ENCODE results near the gene CD8B.
A peak's percentile ranks its signal among the peaks of the same experiment; 100 is the strongest.

CD8B gene

DNA sequence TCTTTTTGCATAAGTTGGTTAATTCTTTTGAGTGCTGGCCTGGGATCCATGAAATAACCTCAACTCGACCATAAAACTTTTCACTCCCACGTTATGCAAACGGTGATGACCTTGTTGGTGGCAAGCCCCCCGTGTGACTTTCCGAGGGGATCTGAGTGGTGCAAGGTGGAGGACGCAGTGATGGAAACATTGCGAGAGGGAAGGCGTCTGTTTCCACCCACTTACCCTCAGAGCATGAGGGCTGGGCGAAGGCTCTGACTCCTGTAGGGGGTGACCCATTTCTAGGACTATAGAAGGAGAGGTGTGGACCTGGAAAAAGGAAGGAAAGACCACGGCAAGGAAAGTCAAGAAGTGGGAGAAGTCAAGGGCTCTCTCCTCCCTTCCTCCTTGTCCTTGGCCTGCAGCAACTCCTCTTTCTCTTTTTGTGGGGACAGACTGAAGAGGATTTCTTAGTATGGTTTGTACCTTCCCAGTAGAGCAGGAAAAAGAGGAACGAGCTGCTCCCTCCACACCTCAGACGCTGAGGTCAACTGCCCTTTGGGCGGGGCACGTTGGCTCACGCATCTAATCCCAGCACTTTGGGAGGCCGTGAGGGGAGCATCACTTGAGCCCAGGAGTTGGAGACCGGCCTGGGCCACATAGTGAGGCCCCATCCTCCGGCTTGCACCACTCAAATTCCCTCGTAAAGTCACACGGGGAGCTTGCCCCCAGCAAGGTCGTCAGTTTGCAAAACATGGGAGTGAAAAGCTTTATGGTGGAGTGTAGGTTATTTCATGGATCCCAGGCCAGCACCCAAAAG is 55.4 kb downstream of the CD8B start:
- no peak for DNase-seq (ENCODE audit: low read depth)

DNA sequence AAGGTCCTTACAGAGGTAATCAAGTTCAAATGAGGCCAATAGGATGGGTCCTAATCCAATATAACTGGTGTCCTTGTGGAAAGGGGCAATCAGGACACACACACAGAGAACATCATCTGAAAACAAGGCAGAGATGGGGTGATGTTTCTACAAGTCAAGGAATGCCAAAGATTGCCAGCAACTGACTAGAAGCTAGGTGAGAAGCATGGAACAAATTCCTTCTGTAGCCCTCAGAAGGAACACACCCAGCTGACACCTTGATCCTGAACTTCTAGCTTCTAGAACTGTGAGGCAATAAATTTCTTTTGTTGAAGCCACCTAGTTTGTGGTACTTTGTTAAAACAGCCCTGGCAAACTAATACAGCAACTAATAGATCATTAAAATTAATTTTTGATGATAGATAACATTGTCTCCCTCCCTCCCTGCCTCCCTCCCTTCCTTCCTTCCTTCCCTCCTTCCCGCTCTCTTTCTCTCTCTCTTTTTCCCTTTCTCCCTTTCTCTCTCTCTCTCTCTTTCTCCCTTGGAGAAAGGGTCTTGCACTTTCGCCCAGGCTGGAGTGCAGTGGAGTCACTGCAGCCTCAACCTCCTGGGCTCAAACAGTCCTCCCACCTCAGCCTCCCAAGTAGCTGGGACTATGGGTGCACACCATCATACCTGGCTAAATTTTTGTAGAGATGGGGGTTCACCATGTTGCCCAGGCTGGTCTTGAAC is 60.7 kb downstream of the CD8B start:
- no peak for DNase-seq (ENCODE audit: low read depth)

DNA sequence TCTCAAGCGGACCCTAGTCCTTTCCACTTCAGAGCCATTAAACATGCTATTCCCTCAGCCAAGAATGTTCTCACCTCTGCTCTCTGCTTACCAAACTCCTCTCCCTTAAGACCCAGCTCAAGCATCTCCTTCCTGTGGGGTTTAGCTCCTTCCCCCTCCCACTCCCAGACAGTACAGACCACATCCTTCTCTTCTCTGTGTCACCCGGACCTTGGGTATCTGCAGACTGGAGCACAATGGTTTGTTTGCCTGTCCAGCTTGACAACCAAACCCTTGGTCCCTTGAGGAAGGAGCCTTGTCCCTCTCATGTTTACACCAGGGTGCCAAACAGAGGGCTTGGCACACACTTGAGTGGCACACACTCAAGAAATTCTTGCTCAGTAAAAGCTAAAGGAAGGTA is 66.8 kb downstream of the CD8B start:
- no peak for DNase-seq (ENCODE audit: low read depth)

DNA sequence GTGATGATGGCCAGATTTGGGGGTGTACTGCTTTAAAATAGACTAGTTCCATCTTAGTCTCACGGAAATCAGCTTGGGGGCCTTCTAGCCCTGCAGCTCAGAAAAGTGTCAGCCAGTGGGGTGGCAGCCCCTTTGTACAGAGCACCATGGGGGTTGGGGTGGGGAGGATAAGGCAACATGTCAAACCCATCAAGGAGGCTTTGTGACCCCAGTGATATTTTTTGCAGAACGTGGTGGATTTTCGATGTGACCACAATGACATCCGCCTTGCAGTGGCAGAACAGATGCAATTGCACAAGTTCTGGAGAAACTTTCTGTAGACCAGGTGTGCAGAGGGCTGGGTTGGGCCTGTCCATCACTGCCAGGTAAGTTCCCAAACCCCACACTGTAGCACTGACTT is 67.9 kb downstream of the CD8B start:
- DNase-seq (ENCODE audit: low read depth), result no peak

DNA sequence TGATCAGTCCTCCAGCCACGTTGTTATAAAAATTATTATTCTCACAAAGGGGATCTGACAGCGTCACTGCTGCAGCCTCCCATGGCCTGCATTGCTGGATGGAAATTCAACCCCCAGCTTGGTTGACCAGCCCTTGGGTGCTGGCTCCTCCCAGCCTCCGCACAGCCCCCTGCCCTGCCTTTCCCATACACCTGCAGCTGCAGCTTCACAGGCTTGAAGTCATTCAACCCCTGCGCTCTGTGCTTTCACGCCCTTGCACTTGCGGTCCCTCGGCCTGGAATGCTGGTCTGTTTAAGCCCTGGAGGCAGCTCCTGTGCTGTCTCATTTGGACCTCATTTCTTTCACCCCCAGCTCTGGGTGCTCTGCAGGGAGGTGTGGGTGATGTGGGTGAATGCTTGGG is 70.1 kb downstream of the CD8B start:
- no peak for DNase-seq (ENCODE audit: low read depth)

DNA sequence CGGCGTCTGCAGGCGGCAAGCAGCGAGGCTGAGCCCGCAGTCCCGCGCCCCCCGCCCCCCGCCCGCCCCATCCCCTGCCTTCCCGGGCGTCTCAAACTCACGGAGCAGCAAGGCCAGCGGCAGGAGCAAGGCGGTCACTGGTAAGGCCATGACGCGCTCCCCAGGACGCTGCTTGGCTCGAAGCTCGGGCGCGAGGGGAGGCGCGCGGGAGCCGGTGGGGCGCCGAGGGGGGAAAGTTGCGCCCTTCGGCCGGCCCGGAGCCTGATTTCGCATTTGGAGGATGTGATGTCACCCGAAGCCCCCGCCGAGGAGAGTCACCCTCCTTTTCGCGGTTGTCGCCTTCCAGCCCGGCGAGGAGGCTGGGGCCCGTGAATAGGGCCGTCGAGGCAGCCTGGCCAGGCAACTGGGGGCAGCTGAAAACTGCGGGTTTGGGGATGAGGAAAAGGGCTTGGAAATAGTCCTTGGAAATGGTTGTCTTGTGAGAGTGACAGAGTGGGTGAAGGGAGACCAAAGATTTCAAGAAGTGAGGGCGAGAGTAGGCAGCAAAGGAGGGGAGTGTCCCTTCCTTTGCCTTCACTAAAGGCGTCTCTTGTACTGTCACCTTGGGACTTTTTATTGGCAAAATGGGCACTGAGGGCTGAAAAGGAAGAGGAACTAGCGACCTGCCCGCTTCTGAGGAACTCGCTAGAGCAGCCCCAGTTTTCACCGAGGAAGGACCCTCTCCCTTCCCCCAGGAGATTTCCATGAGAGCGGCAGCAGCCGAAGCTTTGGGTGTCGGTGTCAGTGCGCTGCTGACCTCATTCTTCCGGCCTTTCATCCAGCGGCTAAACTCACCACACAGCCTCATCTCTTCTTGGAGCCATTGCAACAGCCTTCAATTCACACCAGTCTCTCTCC is 70.8 kb downstream of the CD8B start, which contains the start of gene CD8A:
Gene CD8A (minus strand): TSS at position 238 of the 897 bp plus-strand sequence. CDS start 88 bp downstream, at position 150.
- peak; percentile 65 for DNase-seq (ENCODE audit: low read depth)

DNA sequence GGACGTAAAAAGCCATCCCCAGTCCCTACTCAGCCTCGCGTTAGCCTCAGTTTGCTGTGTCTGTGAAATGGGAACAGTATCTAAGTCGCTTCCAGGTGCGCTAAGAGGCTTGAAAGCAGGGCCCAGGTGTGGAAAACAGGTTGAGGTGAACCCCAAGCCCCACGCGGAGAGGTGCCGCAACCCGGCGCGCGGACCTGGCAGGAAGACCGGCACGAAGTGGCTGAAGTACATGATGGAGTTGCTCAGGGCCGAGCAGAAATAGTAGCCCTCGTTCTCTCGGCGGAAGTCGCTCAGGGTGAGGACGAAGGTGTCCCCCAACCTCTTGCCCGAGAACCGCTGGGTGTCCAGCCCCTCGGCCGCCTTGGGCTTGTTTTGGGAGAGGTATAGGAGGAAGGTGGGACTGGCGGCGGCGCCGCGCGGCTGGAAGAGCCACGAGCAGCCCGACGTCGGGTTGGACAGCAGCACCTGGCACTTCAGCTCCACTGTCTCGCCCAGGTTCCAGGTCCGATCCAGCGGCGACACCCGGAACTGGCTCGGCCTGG is 71.5 kb downstream of the CD8B start:
- DNase-seq (ENCODE audit: low read depth), result no peak

DNA sequence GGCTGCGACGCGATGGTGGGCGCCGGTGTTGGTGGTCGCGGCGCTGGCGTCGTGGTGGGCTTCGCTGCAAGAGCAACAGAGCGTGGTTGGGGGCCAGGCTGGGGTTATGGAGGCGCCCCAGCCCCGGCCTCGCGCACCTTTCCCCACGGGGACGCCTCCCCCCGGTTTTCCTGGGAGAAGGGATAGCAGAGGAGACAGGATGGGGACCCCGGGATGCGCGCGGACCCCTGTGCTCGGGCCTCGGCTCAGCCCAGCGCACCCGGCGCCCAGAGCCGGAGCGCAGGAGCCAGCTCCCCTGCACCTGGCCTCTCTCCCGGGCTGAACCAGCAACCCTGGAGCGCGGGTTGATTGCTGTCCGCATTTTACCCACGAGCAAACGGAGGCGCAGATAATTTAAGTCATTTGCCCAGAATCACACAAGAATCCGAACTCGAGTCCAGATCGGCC is 72.0 kb downstream of the CD8B start:
- DNase-seq (ENCODE audit: low read depth), result no peak

DNA sequence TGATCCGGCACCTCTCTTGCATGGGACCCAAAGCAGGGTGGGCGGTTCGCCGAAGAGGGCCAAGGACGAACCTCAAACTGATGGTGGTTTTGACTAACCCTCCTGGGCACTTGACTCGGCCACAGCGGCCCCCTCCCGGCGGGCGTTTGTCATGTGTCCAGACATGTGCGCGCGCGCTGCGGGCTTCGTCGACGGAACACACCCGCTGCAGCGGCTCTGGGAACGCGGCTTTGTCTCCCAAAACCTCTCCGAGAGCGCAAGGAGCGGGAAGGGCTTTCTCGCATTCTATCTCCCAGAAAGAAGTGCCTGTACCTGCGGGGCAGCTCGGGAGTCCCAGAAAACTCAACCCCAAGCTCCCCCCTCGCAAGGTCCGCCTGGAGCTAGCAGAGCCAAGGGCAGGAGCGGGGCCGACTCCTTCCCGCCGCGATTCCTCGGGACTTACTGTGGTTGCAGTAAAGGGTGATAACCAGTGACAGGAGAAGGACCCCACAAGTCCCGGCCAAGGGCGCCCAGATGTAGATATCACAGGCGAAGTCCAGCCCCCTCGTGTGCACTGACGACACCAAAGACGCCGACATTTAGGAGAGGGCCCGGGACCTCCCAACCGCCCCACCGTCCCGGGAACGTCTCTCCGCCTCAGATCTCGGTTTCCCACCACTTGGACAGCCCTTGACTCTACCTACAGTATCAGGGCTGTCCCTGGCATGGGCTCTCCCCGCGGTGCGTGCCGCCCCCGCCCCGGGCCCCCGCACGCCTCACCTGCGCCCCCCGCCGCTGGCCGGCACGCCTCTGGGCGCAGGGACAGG is 72.6 kb downstream of the CD8B start:
- no peak for DNase-seq (ENCODE audit: low read depth)

DNA sequence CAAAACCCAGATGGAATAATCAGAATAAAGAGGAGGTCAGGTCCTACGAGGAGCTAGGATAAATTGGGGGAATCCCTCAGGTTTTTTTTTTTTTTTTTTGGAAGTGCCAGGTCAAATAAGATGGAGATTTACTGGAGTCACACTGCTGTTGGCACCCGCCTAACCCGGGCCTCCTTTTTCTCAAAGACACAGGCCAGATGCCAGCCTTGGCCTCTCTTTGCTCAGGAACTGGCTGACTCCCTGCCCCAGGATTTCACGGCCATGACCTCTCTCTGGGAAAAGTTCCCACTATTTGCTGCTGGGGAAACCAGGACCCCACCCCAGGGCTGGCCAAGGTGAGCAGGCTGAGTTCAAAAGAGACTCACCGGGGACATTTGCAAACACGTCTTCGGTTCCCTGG is 73.5 kb downstream of the CD8B start:
- DNase-seq (ENCODE audit: low read depth), result no peak

DNA sequence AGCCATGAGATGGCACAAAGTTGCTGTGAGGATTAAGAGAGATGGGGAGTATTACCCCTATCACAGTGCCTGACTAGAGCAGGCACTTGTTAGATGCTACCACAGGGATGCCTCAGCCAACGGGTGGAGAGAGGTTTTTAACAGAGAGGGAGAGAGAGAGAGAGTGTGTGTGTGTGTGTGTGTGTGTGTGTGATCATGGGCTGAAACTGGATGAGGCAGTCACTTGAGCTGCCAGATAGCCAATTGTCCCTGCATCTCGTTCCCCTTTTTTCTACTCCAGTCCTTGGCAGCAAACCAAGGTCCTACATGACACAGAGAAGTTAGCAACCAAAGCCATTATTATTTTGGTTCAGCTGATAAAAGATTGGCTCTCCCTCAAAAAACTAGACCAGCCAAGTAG is 74.0 kb downstream of the CD8B start:
- no peak for DNase-seq (ENCODE audit: low read depth)

DNA sequence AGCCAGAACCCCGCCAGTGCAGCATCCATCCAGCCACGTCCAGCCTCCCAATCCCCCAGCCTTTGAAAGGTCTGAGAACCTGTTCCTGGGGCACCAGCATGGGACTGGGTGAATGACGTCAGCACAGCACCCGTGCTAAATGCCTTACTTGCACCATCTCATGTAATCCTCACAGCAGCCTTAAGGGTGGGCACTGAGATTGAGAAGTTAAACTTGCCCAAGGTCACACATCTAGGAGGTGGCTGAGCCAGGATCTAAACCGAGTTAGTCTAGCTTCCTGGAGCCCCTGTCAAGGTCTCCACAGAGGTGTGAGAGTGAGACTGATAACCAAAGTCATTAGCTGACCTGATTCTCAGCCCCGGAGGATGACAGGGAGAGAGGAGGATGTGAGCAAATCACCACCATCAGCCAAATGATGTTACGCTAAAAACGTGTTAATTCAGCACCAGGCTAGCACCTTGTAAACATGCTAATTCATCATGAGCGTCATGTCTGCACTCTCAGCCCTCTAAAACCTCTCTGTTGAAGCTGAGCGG is 75.6 kb downstream of the CD8B start:
- peak; percentile 47 for DNase-seq (ENCODE audit: low read depth)

DNA sequence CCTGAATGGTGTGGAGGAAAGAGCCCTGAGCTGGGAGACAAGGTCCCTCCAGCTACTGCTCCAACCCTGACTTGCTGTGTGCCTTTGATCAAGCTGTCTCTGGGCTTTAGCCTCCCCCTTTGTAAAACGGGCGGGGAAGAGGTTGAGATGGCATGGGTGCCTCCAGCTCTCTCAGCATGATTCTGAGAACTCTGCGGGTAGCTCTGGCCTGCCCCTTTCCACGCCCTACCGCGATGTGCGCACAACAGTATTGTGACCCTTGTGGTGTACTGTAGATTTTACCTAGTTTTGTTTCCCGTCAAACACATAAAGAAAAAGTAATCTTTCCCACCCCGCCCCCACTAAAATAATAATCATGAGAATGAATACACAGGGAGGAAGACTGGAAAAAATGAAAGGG is 76.2 kb downstream of the CD8B start:
- peak; percentile 50 for DNase-seq (ENCODE audit: low read depth)

DNA sequence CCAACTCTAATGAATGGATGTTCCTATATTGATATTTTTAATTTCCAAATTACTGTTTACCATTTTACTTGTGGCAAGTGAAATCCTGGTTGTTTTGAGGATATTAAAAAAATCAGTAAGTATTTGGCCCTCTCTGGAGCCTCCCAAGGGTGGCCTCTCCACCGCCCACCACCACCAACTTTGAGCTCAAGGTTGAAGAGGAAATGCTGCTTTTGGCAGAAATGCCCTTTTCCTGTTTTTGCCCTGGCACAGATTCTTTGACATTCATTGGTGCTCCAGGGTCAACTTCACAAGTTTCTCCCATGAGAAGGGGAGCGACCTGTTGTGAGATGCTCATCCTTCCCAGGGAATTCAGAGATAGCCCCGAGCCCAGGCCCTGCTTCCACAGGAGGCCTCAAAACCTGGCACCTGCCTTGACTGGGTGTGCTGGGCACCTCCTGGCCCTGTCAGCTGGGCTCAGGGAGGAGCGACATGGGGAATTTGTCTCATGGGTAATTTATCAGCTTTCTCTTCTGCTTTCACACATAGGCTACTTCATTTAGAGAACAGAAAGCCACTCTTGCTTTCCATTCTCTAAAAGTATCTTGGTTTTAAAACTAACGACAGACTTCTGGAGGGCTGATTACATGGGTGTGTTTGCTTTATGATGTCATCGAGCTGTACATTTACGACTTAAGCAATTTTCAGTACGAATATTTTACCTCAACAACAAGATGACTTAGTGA is 77.9 kb downstream of the CD8B start:
- no peak for DNase-seq (ENCODE audit: low read depth)

DNA sequence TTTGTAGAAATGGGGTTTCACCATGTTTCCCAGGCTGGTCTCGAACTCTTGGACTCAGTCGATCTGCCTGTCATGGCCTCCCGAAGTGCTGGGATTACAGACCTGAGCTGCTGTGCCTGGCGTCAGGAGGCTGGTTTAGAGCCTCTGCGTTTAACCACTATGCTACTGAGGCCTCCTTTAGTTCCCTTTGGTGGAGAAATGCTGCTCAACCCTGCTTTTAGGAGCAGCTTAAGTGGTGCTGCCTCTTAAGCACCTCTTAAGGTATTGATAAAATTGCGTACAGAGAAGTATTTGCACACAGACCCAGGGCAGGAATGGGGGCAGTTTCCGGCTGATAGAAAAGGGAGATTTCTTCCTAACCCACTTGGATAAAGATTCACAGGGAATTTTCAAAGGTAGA is 78.9 kb downstream of the CD8B start:
- DNase-seq (ENCODE audit: low read depth), result no peak

DNA sequence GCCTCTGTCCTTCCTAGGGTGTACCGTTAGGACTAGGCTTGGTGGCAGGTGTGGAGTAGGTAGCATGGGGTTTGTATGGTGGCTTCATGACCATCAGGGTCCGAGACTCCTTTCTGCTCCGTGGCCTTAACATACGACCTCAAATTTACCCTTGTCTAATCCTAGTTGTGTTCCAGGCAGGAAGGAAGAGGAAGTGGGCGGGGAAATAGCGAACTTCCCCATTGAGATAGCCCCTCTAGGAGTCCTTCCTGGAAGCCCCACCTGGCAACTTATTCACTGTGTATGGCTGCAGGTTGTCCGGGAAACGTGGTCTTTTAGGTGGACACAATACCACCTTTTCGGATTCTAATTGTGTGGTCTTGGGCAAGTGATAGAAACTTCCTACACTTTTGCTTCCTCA is 80.3 kb downstream of the CD8B start:
- no peak for DNase-seq (ENCODE audit: low read depth)

DNA sequence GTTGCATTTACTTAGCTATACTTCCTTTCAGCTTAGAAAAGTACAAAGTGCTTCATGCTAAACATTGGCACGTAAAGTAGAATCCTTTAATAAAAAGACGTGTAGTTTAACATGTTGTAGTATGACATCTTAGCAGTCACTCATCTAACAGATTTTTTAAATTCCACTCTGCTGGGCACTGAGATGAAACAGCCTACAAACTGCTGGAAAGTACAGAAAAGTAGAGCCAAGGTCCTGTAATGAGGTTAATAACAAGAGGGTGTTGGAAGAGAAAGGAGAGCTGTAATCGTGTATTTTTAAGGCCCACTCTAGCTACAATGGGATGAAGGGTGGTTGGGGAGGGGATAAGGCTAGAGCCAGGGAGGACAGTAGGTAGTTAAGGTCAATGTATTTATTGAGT is 81.7 kb downstream of the CD8B start:
- no peak for DNase-seq (ENCODE audit: low read depth)

DNA sequence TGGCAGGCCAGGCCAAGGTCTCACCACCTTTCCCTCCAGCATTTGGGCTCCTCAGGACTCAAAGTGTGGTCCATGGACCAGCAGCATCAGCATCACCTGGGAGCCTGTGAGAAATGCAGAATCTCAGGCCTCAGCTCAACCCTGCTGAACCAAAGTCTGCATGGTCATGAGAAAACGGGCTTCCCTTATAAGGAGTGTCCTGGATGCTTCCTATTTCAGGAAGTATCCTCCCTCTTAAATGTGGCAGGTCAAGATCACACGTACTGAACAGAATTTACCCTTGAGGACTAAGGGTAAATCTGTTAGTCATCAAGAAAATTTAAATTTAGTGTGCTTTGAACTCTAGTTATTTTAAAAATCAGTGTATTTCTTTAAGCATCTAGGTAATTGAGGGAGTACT is 82.7 kb downstream of the CD8B start:
- DNase-seq (ENCODE audit: low read depth), result no peak

DNA sequence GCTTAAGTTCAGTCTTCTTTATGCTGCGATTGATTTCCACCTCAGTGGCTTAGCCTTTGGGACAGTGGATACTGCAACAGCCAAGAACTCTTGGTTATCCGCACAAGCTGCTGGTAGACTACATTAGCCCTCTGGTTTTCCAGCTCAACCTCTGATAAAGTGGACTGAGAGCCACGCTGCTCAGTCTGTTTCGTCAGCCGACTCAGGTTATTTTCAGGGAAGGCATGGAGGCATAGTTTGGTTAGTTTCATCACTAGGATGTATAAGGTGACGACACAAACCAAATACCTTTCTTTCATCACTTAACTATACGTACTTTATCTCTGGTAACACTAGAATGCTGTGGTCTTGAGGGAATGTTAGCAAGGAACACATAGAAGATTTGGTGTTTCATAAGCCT is 85.2 kb downstream of the CD8B start:
- DNase-seq (ENCODE audit: low read depth), result no peak

DNA sequence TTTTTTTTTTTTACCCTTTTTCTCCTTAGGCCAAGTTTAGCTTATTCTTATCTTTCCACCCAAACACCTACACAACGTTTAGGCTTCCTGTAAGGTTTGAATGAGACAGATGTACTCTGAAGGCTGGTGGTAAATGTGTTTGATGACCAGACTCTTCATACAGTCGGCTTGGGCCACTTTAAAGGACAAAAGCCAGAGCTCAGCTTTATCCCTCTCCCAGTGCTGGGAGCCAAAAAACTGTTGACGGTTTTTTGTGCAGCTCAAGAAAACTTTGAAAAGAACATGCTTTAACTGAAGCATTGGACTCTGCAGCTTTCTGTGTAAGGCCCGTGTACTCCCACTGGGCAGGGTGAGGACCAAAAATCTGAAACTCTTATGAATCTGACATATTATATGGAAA is 86.3 kb downstream of the CD8B start:
- no peak for DNase-seq (ENCODE audit: low read depth)
